Measurements from ENCODE around the gene MAPK10.

DNA sequence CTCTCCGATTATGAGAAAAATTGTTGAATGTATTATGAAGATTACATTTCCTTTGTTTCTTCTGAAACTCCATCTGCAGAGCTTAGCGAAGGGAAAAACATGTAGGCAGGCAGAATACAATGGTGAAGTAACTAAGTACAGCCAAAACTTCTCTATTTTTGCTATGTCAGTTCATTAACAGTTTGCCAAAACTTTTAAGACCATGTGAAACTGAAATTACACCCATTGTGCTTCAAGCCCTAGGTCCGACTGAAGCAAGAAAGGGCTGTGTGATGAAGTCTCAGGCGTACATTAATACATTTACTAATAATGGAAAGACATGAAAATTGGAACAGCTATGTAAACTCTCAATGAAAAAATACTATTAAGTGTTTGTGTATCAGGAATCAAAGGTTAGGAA is 398.0 kb downstream of the MAPK10 start:
- TF ChIP-seq USF2 (IDR thresholded peaks at IDR 0.05) (no peak), CTCF (IDR thresholded peaks at IDR 0.05) (no peak), POLR2A (IDR thresholded peaks at IDR 0.05; ENCODE audit: low read length) (no peak), MYC (IDR thresholded peaks at IDR 0.05; ENCODE audit: borderline replicate concordance, low read length) (no peak), JUNB (IDR thresholded peaks at IDR 0.05) (no peak), NFE2L2 (conservative IDR thresholded peaks at IDR 0.05; ENCODE audit: low read length) (no peak), CBX2 (IDR thresholded peaks at IDR 0.05; ENCODE audit: borderline replicate concordance, low read depth) (no peak), SMC3 (IDR thresholded peaks at IDR 0.05) (no peak), MAFK (IDR thresholded peaks at IDR 0.05; ENCODE audit: partially characterized antibody) (no peak), CBX8 (IDR thresholded peaks at IDR 0.05) (no peak), RCOR1 (IDR thresholded peaks at IDR 0.05; ENCODE audit: low read depth, low read length) (no peak)
- TF ChIP-seq, protein P1, sequence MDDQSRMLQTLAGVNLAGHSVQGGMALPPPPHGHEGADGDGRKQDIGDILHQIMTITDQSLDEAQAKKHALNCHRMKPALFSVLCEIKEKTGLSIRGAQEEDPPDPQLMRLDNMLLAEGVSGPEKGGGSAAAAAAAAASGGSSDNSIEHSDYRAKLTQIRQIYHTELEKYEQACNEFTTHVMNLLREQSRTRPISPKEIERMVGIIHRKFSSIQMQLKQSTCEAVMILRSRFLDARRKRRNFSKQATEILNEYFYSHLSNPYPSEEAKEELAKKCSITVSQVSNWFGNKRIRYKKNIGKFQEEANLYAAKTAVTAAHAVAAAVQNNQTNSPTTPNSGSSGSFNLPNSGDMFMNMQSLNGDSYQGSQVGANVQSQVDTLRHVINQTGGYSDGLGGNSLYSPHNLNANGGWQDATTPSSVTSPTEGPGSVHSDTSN (IDR thresholded peaks at IDR 0.05) = no peak
- TF ChIP-seq, protein P2, sequence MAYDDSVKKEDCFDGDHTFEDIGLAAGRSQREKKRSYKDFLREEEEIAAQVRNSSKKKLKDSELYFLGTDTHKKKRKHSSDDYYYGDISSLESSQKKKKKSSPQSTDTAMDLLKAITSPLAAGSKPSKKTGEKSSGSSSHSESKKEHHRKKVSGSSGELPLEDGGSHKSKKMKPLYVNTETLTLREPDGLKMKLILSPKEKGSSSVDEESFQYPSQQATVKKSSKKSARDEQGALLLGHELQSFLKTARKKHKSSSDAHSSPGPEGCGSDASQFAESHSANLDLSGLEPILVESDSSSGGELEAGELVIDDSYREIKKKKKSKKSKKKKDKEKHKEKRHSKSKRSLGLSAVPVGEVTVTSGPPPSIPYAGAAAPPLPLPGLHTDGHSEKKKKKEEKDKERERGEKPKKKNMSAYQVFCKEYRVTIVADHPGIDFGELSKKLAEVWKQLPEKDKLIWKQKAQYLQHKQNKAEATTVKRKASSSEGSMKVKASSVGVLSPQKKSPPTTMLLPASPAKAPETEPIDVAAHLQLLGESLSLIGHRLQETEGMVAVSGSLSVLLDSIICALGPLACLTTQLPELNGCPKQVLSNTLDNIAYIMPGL (CRISPR knock-in tag; IDR thresholded peaks at IDR 0.05; ENCODE audit: borderline replicate concordance) = no peak
